Measurements from ENCODE around the gene HAGH. TPM values are rescaled to one million over a fixed set of nuclear protein-coding genes. Genes with fewer than 3 reads are reported as not detected.
A peak's percentile ranks its signal among the peaks of the same experiment; 100 is the strongest.

HAGH gene
- total and polyA plus RNA-seq, 9 of the 15 experiments (the other 6 are each of a cell fraction or from before 2014, with no cell fraction given), result 0.46 to 35.1 (median 16.8) TPM

DNA sequence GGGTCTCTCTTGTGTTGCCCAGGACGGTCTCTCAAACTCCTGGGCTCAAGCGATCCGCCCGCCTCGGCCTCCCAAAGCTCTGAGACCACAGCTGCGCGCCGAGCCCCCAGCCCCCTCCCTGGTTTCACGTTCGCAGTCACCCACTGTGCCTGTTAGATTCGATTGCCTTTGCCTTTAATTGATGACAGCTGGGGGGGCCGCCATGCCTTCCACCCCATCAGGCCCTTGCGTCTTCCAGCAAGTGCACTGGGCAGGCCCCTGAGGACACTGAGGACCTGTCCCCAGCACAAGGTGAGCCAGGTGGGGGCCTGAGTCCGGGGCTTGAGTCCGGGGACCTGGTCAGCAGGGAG is 36.4 kb downstream of the HAGH start (continued):
- TF ChIP-seq, protein P1, sequence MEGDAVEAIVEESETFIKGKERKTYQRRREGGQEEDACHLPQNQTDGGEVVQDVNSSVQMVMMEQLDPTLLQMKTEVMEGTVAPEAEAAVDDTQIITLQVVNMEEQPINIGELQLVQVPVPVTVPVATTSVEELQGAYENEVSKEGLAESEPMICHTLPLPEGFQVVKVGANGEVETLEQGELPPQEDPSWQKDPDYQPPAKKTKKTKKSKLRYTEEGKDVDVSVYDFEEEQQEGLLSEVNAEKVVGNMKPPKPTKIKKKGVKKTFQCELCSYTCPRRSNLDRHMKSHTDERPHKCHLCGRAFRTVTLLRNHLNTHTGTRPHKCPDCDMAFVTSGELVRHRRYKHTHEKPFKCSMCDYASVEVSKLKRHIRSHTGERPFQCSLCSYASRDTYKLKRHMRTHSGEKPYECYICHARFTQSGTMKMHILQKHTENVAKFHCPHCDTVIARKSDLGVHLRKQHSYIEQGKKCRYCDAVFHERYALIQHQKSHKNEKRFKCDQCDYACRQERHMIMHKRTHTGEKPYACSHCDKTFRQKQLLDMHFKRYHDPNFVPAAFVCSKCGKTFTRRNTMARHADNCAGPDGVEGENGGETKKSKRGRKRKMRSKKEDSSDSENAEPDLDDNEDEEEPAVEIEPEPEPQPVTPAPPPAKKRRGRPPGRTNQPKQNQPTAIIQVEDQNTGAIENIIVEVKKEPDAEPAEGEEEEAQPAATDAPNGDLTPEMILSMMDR (IDR thresholded peaks at IDR 0.05 in 2 of 3, conservative IDR thresholded peaks at IDR 0.05 in 1 of 3; ENCODE audit: insufficient read depth in 2 of 3, low read depth in 1 of 3, low read length in 3 of 3), result no peak

DNA sequence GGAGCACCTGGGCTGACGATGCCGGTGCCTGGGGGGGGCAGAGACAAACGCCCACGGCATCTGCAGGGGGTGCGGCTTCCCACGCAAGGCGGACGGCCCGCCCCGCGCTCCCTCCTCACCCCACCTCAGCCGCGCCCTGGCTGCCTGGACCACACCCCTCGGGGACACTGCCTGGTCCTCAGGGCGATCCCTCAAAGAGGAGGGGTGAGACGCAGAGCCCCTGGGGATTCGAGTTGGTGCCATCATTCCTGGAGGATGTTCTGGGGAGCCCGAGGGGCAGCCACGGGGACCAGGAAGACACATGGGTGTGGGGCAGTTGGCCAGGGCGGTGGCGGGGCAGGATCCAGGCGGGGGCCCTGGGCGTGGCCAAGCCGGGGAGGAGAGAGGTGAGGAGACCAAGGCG is 37.0 kb downstream of the HAGH start:
- H4K20me1 ChIP-seq (replicated peaks; ENCODE audit: control insufficient read depth, insufficient read depth, low read length), result no peaks in the 10 kb centered on the region; the same call in 1 of the 2 replicates
- ATAC-seq (peak; percentile 46; the same call in 2 of the 3 replicates), FAIRE-seq (no peak), DNase-seq (ENCODE audit: extremely low read depth in 1 of 4, low spot score in 3 of 4) (peak in 2 of 4 experiments; percentile 43 to 53)
- peaks cover 55% of the 10 kb centered on the region; the same call in 1 of the 3 replicates for H3K36me3 ChIP-seq (ENCODE audit: control insufficient read depth, insufficient read depth, low read length)
- no peak overlapping the region for H3K4me3 ChIP-seq
- 84% methylated on average over 14 of the region's 25 CpGs for WGBS (ENCODE audit: insufficient coverage, low coverage, missing lambda C conversion rate)
- peaks cover 26% of the 10 kb centered on the region for H3K79me2 ChIP-seq (ENCODE audit: control insufficient read depth, insufficient read depth, low read length)
- 0 out of 2 replicates have a peak, but pooled peaks have one; percentile 11 for TF ChIP-seq ZBTB33 (CRISPR knock-in tag; IDR thresholded peaks at IDR 0.05)
- no peak for TF ChIP-seq U2AF2 (optimal IDR thresholded peaks at IDR 0.05; ENCODE audit: low read depth, low read length)
- no peak for TF ChIP-seq MYBL2 (IDR thresholded peaks at IDR 0.05; ENCODE audit: low read depth)
- no peak for TF ChIP-seq MYBL2 (CRISPR knock-in tag; IDR thresholded peaks at IDR 0.05; ENCODE audit: borderline replicate concordance)
- peak; percentile 33 for TF ChIP-seq EGR1 (conservative IDR thresholded peaks at IDR 0.05)
- POLR2A ChIA-PET, result interaction anchor here (0.6 kb wide), 1 partner anchor 15 kb away, joined by 3 read pairs; no protein-coding TSS in a partner anchor
- no peaks in the 10 kb centered on the region for H3K27me3 ChIP-seq (ENCODE audit: control insufficient read depth in 2 of 2, insufficient read depth in 2 of 2, low read length in 2 of 2)
- H3K4me2 ChIP-seq (ENCODE audit: insufficient read depth, low read length), result no peak overlapping the region
- no TSS peak for BruUV-seq (replicated peaks)
- no peak overlapping the region for H3K27ac ChIP-seq (ENCODE audit: extremely low read depth, low read depth, low read length)
- peaks cover 0 to 84% of the 10 kb centered on the region in 2 experiments; a peak in 2 of 5 replicates for H3K4me1 ChIP-seq (replicated peaks in 1 of 2; ENCODE audit: control insufficient read depth in 2 of 2, insufficient read depth in 2 of 2, low read length in 2 of 2)
- H3K9me1 ChIP-seq (ENCODE audit: control insufficient read depth, insufficient read depth, low read length), result no peaks in the 10 kb centered on the region
- no peaks in the 10 kb centered on the region for H3K9me3 ChIP-seq (replicated peaks; ENCODE audit: control insufficient read depth, insufficient read depth, low read depth, low read length)
- CTCF ChIA-PET (ENCODE audit: low intra/inter-chr PET ratio), result no interaction called here
- intact Hi-C loops (cut with micrococcal nuclease), result no loop called here
- no peak overlapping the region for H3K9ac ChIP-seq (ENCODE audit: insufficient read depth in 1 of 2, low read depth in 2 of 2, low read length in 2 of 2)
- H2AFZ ChIP-seq (ENCODE audit: low read depth, low read length), result no peak overlapping the region
- in situ Hi-C loops (cut with MboI), result no loop called here

All from K562 (cell line).